Renal cortex interstitium (tissue), 11 donors: ENCODE results near the gene PCBP4. TPM values are rescaled to one million over a fixed set of nuclear protein-coding genes. Genes with fewer than 3 reads are reported as not detected.

Source experiments
- DNase-seq, 11 donors: peaks; one replicate each; pipeline ENCODE4 v3.0.0-alpha.2; 2013; ENCODE audit warnings: low read depth in 9 of 11, low spot score in 4 of 11; ENCODE audit errors: extremely low read depth in 1 of 11
- polyA plus RNA-seq, 3 donors: library from polyadenylated mRNA; unstranded; fragments of 120-200 nt; gene quantifications; one replicate each; pipeline ENCODE4 v1.2.1, GENCODE V29; 2013; ENCODE audit not compliant: insufficient read length in 3 of 3

The PCBP4 gene
- polyA plus RNA-seq, 3 donors = 56.0 to 77.4 (median 75.5) TPM

DNA sequence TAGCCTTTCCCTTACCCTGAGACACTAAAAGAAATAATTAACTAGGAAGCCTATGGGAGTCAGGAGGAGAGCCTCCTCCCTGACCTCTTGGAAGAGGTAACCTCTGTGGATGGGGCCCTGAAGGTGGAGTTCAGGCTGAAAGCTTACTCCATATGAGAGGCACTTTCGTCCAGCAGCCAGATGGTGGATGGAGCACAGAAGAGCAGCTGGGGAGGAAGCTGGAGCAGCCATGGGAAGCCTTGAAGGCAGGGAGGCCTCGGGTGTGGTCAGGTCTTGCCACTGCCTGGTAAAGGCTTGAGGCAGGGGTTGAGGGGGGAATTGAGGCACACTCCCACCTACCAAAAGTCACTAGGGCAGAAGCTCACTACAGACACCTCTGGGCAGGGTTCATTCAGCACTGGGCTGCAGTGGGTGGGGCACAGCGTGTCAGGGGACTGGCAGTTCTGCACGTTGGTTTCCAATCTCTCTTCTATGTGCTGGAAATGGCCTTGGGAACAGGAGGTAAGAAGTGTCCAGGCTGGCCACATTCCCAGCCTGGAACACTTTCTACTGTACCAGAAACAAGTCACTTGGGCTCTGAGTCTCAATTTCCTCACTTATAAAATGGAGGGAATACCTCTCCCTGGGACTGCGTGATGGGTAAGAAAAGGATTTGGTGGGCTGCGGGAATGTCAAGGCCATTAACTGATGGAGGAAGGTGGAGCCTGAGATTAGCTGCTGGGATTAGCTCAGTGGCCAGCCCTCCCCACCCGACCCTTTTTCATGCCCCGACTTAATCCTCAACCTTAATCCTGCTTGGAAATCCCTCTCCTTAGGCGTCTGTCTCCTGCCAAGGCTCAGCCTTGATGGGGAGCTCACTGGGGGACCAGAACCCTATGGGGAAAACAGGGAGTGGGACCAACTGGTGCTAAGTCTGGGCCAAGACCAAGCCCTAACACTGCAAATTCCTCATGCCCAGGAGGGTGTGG is 5.4 kb downstream of the PCBP4 start:
- DNase-seq = no peak

DNA sequence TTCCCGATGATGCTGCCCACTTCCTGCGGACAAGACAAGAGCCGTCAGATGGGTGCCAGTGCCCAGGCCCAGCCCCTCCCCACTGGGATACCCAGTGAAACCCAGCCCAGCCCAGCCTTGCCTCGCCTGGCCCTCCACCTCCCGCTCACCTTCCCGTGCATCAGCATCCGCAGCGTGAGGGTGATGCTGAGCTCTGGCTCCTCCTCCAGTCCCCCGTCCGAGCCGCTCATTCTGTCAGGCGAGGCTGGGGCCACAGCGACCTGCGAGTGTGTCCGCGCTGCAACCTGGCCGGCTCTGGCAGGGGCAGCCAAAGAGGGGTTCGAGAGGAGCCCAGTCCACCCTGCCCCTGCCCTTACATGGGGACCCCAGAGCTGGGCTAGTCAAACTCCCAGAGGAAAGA is 6.2 kb downstream of the PCBP4 start:
- no peak for DNase-seq

DNA sequence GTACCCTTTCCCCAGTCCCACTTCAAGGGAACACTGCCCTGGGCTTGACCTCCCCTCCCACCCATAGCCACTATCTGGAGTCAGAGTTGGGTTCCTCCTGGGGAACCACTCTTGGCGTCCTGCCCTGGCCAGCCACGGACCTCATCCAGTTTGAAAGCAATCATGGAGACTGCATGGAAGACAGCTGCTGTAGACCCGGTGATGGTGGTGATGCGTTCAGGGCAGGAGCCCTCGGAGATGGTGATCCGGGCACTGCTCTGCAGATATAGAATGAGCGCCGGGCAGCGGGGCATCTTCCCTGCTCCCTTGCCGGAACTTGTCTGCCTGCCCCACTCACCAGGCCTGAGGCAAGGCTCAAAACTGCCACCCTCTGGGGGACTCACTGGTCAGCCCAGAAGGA is 6.9 kb downstream of the PCBP4 start:
- no peak for DNase-seq

DNA sequence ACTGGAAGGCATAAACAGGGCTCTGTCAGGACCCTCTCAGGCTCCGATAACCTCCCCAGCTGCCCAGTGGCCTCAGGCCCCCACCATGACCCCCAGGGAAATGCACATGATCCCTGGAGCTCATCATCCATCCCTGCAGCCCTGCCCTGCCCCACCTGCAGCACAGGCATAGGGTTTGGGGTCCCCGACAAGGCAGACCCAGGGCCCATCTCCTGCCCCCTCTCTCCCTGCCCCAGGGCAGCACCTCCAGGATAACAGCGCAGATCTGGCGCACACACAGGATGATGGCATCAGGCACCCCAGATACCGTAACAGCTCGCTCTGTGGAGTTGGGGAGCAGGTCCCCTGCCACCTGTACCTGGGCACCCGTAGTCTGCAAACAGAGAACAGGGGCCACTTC is 7.6 kb downstream of the PCBP4 start:
- no peak for DNase-seq

DNA sequence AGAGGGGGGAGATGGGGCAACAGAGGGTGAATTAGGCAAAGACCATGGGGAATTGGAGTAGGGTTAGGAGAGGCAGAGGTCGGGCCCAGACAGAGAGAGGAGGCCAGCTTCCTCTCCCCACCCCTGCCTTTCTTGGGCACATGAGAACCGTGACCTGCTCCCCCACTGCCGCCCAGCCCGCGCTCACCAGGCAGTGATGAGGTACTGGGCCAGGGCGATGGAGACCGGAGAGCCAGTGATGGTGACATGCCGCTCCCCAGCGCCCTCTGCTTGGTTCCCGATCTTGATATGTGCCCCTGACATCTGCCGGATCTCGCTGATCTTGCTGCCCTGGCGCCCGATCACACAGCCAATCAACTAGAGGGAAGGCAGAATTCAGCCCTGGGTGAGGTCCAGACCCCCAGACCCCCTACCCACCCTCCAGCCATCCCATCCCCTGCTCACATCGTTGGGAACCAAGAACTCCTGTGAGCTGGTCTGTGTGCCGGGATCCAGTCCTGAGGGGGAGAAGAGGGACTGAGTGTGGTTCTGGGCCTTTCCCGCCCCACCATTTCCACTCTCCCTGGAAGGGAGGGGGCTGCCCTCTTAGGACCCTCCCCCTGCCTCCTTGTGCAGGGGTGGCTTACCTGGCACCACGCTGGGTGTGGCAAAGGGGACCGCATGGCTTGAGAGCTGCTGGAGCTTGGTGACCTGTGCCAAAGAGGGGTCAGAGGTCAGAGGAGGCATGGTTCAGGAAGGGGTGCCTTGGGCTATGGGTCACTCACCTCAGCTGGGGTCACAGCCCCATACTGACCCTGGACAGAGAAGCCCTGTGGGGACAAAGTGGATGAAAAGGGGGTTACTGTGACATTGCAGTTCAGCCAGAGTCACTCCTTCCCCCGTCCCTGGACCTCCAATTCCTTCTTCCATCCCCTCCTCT is 8.4 kb downstream of the PCBP4 start:
- no peak for DNase-seq

DNA sequence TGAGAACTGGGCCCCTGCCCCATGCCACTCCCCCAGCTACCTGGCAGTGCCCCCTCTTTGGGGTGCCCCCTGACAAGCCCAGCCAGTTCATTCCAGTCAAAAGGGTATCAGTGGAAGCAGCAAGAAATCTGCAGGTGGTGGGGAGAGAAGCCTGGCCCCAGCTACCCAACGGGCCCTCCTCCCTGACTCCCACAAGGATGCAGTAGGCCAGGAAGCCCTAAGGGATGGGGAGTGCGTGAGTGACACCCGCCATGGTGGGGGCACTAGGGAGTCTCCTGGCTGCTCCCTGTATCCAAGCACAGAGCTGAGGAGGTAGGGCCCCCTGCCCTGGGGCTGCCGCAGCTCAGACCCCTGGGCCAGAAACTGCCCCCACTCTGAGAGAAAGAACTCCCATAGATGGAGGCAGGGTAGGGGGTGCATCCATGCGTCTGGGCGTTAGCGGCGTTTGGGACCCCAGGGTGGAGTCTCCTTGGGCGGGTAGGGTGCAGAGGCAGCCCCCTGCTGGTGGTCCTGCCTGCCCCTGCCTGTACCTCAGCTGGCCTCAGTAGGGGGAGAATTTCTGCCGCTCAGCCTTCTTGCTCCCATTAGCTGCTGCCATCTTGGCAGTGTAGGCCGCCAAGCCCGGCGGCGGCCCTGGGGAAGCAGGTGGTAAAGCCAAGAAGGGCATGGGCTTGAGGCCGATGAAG is 9.6 kb downstream of the PCBP4 start:
- DNase-seq = no peak

DNA sequence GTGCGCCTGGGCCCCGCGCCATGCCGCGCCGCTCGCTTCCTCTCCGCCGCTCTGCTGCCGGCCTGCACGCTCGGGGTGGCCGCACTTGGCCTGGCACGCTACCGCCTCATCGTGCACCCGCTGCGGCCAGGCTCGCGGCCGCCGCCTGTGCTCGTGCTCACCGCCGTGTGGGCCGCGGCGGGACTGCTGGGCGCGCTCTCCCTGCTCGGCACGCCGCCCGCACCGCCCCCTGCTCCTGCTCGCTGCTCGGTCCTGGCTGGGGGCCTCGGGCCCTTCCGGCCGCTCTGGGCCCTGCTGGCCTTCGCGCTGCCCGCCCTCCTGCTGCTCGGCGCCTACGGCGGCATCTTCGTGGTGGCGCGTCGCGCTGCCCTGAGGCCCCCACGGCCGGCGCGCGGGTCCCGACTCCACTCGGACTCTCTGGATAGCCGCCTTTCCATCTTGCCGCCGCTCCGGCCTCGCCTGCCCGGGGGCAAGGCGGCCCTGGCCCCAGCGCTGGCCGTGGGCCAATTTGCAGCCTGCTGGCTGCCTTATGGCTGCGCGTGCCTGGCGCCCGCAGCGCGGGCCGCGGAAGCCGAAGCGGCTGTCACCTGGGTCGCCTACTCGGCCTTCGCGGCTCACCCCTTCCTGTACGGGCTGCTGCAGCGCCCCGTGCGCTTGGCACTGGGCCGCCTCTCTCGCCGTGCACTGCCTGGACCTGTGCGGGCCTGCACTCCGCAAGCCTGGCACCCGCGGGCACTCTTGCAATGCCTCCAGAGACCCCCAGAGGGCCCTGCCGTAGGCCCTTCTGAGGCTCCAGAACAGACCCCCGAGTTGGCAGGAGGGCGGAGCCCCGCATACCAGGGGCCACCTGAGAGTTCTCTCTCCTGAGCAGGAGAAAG is 11.1 kb downstream of the PCBP4 start:
- peak in 3 of 11 donors; percentile 38 to 57 (median 53) for DNase-seq

DNA sequence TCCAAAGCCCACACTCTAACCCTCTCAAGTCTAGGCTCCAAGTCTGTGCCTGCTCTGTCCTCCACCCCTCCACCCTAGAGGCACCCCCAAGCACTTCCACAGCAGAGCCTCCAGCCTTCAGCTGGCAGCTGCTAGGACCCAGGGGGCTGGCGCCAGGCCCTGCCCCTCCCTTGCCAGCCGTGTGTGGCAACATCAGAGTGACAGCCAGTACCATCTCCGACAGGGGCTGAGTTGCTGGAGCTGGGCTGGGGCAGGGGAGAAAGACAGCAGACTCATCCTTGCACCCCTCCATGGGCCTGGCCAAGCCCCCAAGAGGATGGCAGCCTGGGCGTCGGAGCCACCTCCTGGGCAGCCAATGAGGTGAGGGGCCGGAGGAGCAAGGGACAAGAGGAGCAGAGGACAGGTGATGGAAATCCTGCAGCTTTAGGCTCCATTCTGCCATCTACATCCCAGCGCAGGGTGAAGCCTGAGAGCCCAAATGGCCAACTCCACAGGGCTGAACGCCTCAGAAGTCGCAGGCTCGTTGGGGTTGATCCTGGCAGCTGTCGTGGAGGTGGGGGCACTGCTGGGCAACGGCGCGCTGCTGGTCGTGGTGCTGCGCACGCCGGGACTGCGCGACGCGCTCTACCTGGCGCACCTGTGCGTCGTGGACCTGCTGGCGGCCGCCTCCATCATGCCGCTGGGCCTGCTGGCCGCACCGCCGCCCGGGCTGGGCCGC is 11.9 kb downstream of the PCBP4 start, which contains the start of gene GPR62:
GPR62 (plus strand) TSS at position 207 of the 718 bp plus-strand sequence; CDS start at position 479, 272 bp downstream.
- no peak for DNase-seq

DNA sequence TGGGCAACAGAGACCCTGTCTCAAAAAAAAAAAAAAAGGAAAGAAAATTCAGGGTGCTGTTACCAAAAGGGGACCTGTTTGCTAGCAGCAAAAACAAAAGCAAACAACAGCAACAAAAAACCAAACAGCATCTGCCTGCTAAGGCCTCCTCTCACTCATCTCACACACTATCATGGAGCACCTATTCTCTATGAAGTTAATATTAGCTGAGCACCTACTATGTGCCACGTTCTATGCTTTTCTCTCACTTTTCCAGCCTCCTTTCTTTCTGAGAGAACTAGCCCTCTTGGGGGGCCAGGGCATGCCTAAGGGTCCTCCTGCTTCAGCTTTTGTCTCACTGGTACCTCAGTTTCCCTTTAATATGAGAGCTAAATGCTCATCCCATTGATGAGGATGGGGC is 12.5 kb downstream of the PCBP4 start:
- DNase-seq = no peak

DNA sequence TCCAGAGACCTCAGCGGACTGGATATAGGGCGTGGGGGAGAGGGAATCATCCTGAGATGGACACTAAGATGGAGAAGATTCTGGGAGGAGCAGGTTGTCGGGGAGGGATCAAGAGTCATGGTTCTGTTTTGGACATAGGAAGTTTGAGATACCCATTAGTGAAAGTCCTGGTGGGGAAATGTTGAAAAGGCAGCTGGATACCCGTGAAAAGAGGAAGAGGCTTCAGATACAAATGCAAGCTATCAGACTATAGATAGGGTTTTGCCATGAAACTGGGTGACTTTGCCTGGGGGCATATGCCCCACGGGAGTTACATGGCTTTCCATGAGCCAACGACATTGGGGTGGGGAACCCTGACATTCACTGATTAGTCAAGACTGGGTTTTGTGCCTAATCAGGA is 13.1 kb downstream of the PCBP4 start:
- DNase-seq = no peak

DNA sequence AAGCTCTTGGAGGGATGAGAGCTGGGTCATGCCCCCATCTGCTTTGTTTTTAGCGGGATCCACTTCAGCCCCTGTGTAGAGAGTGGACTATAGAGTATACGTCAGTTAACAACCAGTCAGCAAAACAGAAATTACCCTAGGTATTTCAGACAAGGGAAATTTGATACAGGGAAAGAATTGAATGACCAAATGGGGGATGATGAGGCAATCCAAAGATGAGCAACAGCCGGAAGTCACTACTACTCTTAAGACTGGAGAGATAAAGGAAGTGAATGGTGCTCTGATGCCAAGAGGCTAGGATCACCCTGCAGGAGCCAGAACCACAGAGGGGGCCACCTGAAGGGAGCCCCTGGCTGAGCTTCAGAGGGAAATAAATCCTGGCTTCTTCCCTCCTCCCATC is 13.8 kb downstream of the PCBP4 start:
- no peak for DNase-seq

DNA sequence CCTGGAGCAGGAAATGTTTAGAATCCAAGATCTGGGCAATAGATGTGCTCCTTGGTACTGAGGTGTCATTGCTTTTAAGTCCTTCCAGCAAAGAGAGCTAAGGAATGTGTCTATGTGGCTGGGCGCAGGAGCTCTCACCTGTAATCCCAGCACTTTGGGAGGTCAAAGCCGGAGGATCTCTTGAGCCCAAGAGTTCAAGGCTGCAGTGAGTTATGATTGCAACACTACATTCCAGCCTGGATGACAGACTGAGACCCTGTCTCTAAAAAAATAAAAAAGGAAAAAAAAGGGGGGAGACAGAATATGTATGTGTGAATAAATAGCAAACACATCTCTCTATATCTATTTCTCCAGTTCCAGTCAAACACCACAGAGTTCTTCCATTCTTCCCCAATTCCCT is 16.4 kb downstream of the PCBP4 start:
- no peak for DNase-seq

DNA sequence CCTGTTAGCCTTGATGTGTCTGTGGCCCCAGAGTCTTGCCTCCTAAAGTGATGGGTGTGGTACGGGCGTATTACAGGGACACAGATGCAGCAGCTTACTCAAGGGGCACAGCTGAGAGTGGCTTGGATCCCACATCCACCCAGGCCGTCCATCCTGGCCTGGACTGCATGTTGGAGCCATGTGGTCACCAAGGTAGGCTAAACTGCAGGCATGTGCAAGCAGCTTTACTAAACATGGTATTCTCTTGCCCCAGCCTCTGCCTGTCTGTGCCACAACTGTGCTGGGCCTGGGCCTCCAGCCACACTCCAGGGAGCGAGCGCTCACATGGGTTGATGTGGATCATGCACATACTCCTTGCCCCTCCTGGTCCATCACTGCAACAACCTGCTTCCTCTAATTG is 18.1 kb downstream of the PCBP4 start:
- DNase-seq = no peak

DNA sequence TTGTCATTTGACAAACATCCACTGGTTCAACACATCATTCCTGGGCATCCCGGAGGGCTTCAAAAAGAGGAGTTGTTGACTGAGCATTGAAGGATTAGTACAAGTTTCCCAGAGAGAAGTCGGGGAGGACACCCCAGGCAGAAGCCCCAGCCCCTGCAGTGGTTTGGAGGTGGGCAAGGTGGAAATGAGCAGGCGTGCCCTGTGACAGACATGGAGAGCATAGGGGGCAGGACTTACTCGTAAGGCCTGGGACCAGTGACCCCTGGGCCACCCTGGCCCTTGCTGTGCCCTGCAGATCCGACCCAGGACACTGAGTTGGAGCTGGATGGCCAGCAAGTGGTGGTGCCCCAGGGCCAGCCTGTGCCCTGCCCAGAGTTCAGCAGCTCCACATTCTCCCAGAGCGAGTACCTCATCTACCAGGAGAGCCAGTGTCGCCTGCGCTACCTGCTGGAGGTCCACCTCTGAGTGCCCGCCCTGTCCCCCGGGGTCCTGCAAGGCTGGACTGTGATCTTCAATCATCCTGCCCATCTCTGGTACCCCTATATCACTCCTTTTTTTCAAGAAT is 19.2 kb downstream of the PCBP4 start:
- no peak for DNase-seq

DNA sequence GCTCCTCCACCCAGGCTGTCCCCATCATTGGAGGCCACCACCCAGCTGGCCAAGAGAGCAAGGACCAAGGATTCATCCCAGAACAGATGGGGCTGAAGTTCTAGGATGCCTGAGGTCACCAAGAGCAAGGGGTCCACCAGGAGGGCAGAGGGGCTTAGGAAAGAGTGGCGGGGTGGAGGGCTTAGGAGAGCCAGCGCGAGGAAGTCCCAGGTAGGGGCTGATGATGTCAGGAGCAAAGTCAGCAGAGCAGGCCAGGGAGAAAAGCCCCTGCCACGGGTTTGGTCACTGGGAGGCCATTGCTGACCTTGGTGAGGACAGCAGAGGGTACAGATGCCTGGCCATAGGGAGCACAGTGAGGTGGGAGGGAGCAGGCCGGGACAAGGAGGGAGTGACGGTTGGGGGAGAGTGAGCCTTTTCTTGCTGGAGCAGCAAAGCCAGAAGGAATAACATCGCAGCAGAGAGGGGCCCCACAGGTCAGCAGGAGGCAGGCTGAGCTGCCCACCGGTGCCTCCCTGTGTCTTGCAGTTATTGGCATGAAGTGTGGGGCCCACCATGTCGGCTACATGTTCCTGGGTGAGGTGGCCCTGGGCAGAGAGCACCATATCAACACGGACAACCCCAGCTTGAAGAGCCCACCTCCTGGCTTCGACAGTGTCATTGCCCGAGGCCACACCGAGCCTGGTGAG is 19.9 kb downstream of the PCBP4 start:
- no peak for DNase-seq

DNA sequence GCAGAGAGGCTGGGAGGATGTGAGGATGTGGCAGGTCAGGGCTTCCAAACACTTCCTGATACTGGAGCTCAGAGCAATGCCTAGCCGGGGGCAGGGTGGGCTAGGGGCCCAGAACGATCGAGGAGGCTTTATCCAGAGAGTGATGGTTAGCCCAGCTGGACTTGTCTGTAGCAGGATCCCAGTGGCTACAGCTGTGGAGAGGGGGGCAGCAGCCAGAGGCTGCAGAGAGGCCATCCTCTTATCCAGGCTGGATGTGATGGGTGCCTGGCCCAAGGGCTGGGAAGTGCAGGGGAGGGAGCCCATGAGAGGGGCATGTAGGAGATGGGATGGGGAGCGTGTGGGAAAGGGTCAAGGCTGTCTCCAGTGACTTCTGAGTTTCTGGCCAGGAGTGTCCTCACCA is 20.5 kb downstream of the PCBP4 start:
- DNase-seq = no peak
